ENCODE results near the gene MTMR11. TPM values are rescaled to one million over a fixed set of nuclear protein-coding genes. Genes with fewer than 3 reads are reported as not detected.

The MTMR11 gene
- total and polyA plus RNA-seq, 9 of the 15 experiments (the other 6 are each of a cell fraction or from before 2014, with no cell fraction given) = 0.09 to 1.6 (median 0.51) TPM

- Histone ChIP-seq H3K9ac (ENCODE audit: insufficient read depth in 1 of 2, low read depth in 2 of 2, low read length in 2 of 2) (no peak overlapping the region), H3K9me3 (replicated peaks; ENCODE audit: control insufficient read depth, insufficient read depth, low read depth, low read length) (no peaks in the 10 kb centered on the region), H3K4me1 (replicated peaks in 1 of 2; ENCODE audit: control insufficient read depth in 2 of 2, insufficient read depth in 2 of 2, low read length in 2 of 2) (peaks cover 0 to 10% of the 10 kb centered on the region in 2 experiments; a peak in 2 of 5 replicates), H3K36me3 (ENCODE audit: control insufficient read depth, insufficient read depth, low read length) (no peaks in the 10 kb centered on the region), H3K4me2 (ENCODE audit: insufficient read depth, low read length) (no peak overlapping the region), H3K4me3 (no peak overlapping the region), H3K9me1 (ENCODE audit: control insufficient read depth, insufficient read depth, low read length) (no peaks in the 10 kb centered on the region), H2AFZ (ENCODE audit: low read depth, low read length) (no peak overlapping the region), H3K27ac (ENCODE audit: extremely low read depth, low read depth, low read length) (no peak overlapping the region), H3K79me2 (ENCODE audit: control insufficient read depth, insufficient read depth, low read length) (no peaks in the 10 kb centered on the region), H4K20me1 (replicated peaks; ENCODE audit: control insufficient read depth, insufficient read depth, low read length) (no peaks in the 10 kb centered on the region), H3K27me3 (ENCODE audit: control insufficient read depth in 2 of 2, insufficient read depth in 2 of 2, low read length in 2 of 2) (no peaks in the 10 kb centered on the region)
- TF ChIP-seq SMARCA4 (IDR thresholded peaks at IDR 0.05) (no peak), PRDM10 (IDR thresholded peaks at IDR 0.05; ENCODE audit: partially characterized antibody) (no peak), ZNF699 (CRISPR knock-in tag; IDR thresholded peaks at IDR 0.05; ENCODE audit: insufficient replicate concordance) (no peak), TCF3 (CRISPR knock-in tag; IDR thresholded peaks at IDR 0.05) (no peak), RBM15 (IDR thresholded peaks at IDR 0.05; ENCODE audit: insufficient read depth, low read length) (no peak)
- ChIA-PET CTCF (ENCODE audit: low intra/inter-chr PET ratio) (no interaction called here), POLR2A (interaction anchor here (1.0 to 2.3 kb wide), 2 partner anchors 9 to 10 kb away, joined by 3 to 11 read pairs; a partner anchor contains a TSS)
- DNase-seq (ENCODE audit: extremely low read depth in 1 of 4, low spot score in 3 of 4) = no peak
- 44% methylated on average over 4 of the region's 4 CpGs for WGBS (ENCODE audit: insufficient coverage, low coverage, missing lambda C conversion rate)
- no peak for FAIRE-seq
- BruUV-seq (replicated peaks) = no TSS peak
- intact Hi-C loops (cut with micrococcal nuclease) (loop anchor here (10.0 kb wide), 1 partner anchor 268 kb away; no protein-coding TSS in a partner anchor), in situ Hi-C loops (cut with MboI) (no loop called here)
- ATAC-seq = no peak
Measured at GRCh38 chr1:149896575-149896974, 40.1 kb downstream of the MTMR11 start.

All from K562 (cell line).